Memory B cell (primary cell): ENCODE data around the gene TBX4.
"Not testable (repeated sequence)": the region's sequence is repeated elsewhere in the genome, so short reads cannot be mapped to it uniquely, and the experiment has no call there.

Experiments
- ATAC-seq: fragments of 150-1000 bp; cut with Tn5 transposase; 2 replicates; pipeline ENCODE4 v1.10.0; 2021; ENCODE audit warnings: low read depth, mild to moderate bottlenecking, moderate library complexity
- DNase-seq, 2 donors: peaks; one replicate each; pipeline ENCODE4 v3.0.0; 2022; ENCODE audit warnings: low spot score in 2 of 2
- H3K27ac Mint-ChIP-seq: one replicate; pipeline ENCODE4 v1.8.0; 2022; ENCODE audit warnings: mild to moderate bottlenecking, moderate library complexity, mixed read lengths
- H3K27me3 Mint-ChIP-seq: one replicate; pipeline ENCODE4 v1.8.0; 2022; ENCODE audit warnings: mixed read lengths
- H3K36me3 Mint-ChIP-seq: one replicate; pipeline ENCODE4 v1.8.0; 2022; ENCODE audit warnings: mild to moderate bottlenecking, mixed read lengths
- H3K4me1 Mint-ChIP-seq: one replicate; pipeline ENCODE4 v1.8.0; 2022; ENCODE audit warnings: mixed read lengths
- H3K4me3 Mint-ChIP-seq: one replicate; pipeline ENCODE4 v1.8.0; 2022; ENCODE audit warnings: mild to moderate bottlenecking, moderate library complexity, mixed read lengths
- H3K9me3 Mint-ChIP-seq: one replicate; pipeline ENCODE4 v1.8.0; 2022; ENCODE audit warnings: mixed read lengths

Gene TBX4

DNA sequence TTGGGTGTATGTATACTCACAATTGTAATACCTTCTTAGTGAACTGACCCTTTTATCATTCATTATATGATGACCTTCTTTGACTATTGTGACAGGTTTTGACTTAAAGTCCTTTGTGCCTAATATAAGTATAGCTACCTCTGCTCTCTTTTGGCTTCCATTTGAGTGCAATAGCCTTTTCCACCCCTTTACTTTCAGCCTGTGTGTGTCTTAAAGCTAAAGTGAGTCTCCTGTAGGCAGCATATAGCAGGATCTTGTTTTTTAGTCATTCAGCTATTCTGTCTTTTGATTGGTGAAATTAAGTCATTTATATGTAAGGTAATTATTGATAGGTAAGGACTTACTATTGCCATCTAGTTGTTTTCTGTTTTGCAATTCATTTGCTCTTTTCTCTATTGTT is 15.9 kb upstream of the TBX4 start:
- DNase-seq = no peak
- Mint-ChIP-seq H3K9me3 (peaks cover 26% of the 10 kb centered on the region), H3K27ac (no peak overlapping the region), H3K4me1 (no peaks in the 10 kb centered on the region), H3K36me3 (peaks cover 10% of the 10 kb centered on the region), H3K27me3 (peaks cover 17% of the 10 kb centered on the region), H3K4me3 (no peak overlapping the region)
- ATAC-seq = no peak

DNA sequence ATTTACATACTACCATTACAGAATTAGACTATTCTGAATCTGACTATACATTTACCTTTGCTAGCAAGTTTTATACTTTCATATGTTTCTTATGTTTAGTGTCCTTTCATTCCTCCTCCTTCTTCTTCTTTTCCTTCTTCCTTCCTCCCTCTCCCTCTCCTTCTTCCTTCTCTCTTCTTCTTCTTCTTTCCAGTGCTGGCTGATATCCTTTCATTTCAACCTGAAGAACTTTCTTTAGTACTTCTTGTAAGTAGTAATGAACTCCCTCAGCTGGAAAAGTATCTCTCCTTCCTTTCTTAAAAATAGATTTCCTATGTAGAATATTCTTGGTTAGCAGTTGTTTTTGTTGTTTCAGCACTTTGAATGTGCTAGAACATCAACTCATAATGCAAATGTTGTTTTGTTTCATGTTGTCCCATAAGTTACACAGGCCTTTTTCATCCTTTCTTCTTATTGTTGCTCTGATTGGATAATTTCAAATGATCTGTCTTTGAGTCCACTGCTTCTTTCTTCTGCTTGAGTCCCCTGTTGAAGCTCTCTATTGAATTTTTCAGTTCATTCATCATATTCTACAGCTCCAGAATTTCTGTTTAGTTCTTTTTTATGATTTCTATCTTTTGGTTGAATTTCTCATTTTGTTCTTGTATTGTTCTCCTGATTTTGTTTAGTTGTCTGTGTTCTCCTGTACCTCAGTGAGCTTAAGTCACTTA is 15.1 kb upstream of the TBX4 start:
- peaks cover 12% of the 10 kb centered on the region for H3K36me3 Mint-ChIP-seq
- peaks cover 20% of the 10 kb centered on the region for H3K27me3 Mint-ChIP-seq
- no peak overlapping the region for H3K27ac Mint-ChIP-seq
- no peaks in the 10 kb centered on the region for H3K4me1 Mint-ChIP-seq
- ATAC-seq (no peak), DNase-seq (no peak)
- no peak overlapping the region for H3K4me3 Mint-ChIP-seq
- peaks cover 26% of the 10 kb centered on the region for H3K9me3 Mint-ChIP-seq

- Mint-ChIP-seq H3K4me1 (no peaks in the 10 kb centered on the region), H3K36me3 (peaks cover 12% of the 10 kb centered on the region), H3K27ac (no peak overlapping the region), H3K4me3 (no peak overlapping the region), H3K9me3 (peaks cover 20% of the 10 kb centered on the region), H3K27me3 (peaks cover 28% of the 10 kb centered on the region)
- ATAC-seq = no peak
- no peak for DNase-seq
These were observed 11.5 kb upstream of the TBX4 start for GRCh38 chr17:61440697-61441096.

DNA sequence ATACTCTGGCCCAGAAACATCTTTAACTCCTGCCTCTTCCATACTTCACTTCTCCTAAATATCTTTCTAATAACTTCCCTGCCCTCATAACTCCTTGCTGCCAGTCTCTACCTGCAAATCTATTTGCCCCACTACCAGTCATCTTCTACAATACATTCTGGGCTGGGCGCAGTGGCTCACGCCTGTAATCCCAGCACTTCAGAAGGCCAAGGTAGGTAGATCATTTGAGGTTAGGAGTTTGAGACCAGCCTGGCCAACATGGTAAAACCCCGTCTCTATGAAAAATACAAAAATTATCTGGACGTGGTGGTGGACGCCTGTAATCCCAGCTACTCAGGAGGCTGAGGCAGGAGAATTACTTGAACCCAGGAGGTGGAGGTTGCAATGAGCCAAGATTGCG is 10.7 kb upstream of the TBX4 start:
- H3K4me3 Mint-ChIP-seq, H3K4me1 Mint-ChIP-seq, ATAC-seq, H3K27ac Mint-ChIP-seq, DNase-seq: not testable (repeated sequence)
- Mint-ChIP-seq H3K9me3 (peaks cover 16% of the 10 kb centered on the region), H3K36me3 (peaks cover 12% of the 10 kb centered on the region), H3K27me3 (peaks cover 28% of the 10 kb centered on the region)

DNA sequence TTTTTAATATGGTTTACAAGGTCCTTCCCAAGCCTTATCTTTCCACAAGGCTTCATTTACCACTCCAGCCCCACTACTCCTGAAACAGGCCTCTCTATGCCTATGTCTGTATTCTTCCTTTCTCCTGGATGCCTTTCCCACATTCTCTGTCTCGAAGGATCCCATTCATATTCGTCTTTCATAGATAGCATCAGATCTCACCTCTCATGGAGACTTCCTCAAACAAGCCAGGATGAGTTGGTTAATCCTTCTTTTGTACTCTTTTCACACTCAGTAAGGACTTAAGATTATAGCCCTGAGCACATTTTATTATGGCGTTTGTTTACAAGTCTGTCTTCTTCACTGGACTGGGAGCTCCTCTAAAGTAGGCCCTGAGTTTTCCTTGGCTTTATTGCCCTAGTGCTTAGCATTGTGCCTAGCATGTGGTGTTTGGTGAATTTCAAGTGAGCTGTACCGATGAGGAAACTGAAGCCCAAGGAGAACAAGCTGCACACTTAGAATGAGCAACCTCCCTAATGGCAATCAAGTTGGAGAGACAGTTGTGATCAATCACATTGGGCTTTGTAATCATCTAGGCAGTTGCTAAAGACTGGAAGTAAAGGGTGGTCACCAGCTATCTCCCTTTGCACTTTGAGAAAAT is 10.0 kb upstream of the TBX4 start:
- Mint-ChIP-seq H3K27ac (no peak overlapping the region), H3K4me1 (no peaks in the 10 kb centered on the region), H3K4me3 (no peak overlapping the region), H3K36me3 (peaks cover 9% of the 10 kb centered on the region), H3K27me3 (peaks cover 25% of the 10 kb centered on the region), H3K9me3 (peaks cover 12% of the 10 kb centered on the region)
- ATAC-seq (no peak), DNase-seq (no peak)

DNA sequence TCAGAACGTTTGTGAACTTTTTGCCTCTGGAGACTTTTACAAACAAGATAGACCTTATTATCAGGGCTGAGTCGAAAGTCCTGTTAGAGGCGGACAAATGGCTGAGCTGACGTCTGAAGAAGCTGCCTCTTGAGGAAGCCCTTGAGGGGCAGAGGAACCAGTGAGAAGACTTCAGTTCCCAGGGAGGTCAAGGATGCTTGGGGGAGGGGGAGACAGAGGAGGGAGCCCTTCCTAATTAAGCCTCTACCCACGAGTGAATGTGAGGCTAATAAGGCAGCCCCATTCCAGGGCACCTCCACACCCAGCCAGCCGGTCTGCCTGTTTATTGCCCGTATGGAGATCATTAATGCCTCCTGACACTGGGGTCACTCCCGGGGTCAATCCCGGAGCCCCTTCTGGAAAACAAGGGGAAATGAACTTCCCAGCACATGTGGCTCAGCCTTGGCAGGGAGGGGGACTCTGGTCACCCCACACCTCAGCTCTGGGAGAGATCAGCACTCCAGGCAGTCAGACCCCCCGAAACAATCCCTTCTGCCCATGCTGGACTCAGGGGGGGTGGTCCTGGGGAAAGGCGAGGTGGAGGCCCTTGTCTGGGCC is 9.2 kb upstream of the TBX4 start:
- no peak overlapping the region for H3K27ac Mint-ChIP-seq
- no peak overlapping the region for H3K4me3 Mint-ChIP-seq
- peaks cover 22% of the 10 kb centered on the region for H3K27me3 Mint-ChIP-seq
- H3K9me3 Mint-ChIP-seq = peaks cover 7% of the 10 kb centered on the region
- ATAC-seq (no peak), DNase-seq (no peak)
- no peaks in the 10 kb centered on the region for H3K4me1 Mint-ChIP-seq
- H3K36me3 Mint-ChIP-seq = peaks cover 6% of the 10 kb centered on the region

GRCh38 chr17:61443475-61443882 is 8.7 kb upstream of the TBX4 start:
- no peak for DNase-seq
- Mint-ChIP-seq H3K9me3 (peaks cover 7% of the 10 kb centered on the region), H3K27me3 (peaks cover 22% of the 10 kb centered on the region)

DNA sequence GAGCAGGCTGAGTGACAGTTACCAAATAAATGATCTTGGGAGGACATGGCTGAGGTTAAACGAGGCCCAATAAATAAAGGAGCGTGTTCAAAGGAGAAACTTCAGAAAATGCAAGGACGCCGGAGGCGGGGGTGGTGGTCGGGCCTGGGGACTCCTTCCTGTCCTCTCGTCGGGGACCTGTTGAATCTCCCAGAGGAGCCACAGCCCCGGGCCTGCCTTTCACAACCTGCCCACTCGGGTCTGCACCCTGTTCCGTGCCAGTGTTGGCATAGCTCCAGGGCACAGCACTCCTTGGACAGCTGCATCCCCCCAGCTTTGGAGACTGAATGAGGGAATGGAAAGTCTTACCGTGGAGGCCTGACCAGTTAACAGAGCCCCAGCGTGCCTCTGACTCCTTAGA is 8.1 kb upstream of the TBX4 start:
- peaks cover 22% of the 10 kb centered on the region for H3K27me3 Mint-ChIP-seq
- peaks cover 6% of the 10 kb centered on the region for H3K36me3 Mint-ChIP-seq
- peaks cover 6% of the 10 kb centered on the region for H3K9me3 Mint-ChIP-seq
- no peak for ATAC-seq
- DNase-seq = no peak
- no peak overlapping the region for H3K27ac Mint-ChIP-seq
- H3K4me1 Mint-ChIP-seq = no peaks in the 10 kb centered on the region
- no peak overlapping the region for H3K4me3 Mint-ChIP-seq

More at GRCh38 chr17:61443475-61443882, 8.7 kb upstream of the TBX4 start:
- Mint-ChIP-seq H3K27ac (no peak overlapping the region), H3K4me3 (no peak overlapping the region), H3K4me1 (no peaks in the 10 kb centered on the region), H3K36me3 (peaks cover 6% of the 10 kb centered on the region)
- ATAC-seq = no peak

- H3K27me3 Mint-ChIP-seq = peaks cover 20% of the 10 kb centered on the region
- no peak overlapping the region for H3K4me3 Mint-ChIP-seq
- peaks cover 4% of the 10 kb centered on the region for H3K9me3 Mint-ChIP-seq
- DNase-seq = no peak
- H3K27ac Mint-ChIP-seq = no peak overlapping the region
- H3K36me3 Mint-ChIP-seq = peaks cover 4% of the 10 kb centered on the region
- no peaks in the 10 kb centered on the region for H3K4me1 Mint-ChIP-seq
- ATAC-seq = no peak
These were observed 7.4 kb upstream of the TBX4 start for GRCh38 chr17:61444831-61445230.

- Mint-ChIP-seq H3K27me3 (peaks cover 14% of the 10 kb centered on the region), H3K36me3 (no peaks in the 10 kb centered on the region), H3K4me1 (no peaks in the 10 kb centered on the region), H3K4me3 (no peak overlapping the region), H3K27ac (no peak overlapping the region), H3K9me3 (no peaks in the 10 kb centered on the region)
- ATAC-seq (no peak), DNase-seq (no peak)
These were observed 4.9 kb upstream of the TBX4 start for GRCh38 chr17:61447358-61447757.

DNA sequence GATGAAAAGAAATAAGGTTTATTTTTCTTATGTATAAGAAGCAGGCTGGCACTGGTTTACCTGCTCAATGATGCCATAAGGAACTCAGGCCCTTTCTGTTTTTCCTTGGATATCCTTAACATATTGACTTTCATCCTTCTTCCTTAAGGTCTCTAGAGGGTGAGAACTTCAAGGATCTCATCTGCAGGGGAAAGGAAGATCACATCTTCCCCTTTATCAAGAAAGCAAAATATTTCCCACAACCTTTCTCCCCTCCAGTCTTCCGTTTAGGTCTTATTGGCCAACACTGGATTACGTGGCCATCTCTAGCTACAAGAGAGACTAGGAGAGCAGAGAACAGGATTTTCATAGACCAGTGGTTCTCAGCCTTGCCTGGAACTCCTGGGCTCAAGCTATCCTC is 4.2 kb upstream of the TBX4 start:
- Mint-ChIP-seq H3K27me3 (peaks cover 16% of the 10 kb centered on the region), H3K4me1 (peaks cover 3% of the 10 kb centered on the region), H3K27ac (no peak overlapping the region), H3K36me3 (no peaks in the 10 kb centered on the region), H3K4me3 (no peak overlapping the region), H3K9me3 (no peaks in the 10 kb centered on the region)
- DNase-seq (no peak), ATAC-seq (no peak)

DNA sequence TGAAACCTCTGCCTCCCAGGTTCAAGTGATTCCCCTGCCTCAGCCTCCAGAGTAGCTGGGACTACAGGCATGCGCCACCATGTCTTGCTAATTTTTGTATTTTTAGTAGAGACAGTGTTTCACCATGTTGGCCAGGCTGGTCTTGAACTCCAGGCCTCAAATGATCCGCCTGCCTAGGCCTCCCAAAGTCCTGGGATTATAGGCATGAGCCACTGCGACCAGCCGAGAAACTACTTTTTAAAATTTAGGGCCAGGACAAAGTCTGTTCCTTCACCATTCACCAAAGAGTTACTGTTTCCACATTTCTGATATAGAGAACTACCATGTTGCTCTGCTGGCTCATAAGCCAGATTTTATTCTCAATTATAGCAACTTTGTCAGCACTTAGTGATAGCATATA is 3.1 kb upstream of the TBX4 start:
- H3K4me1 Mint-ChIP-seq, H3K36me3 Mint-ChIP-seq, H3K9me3 Mint-ChIP-seq, DNase-seq, H3K27ac Mint-ChIP-seq, H3K4me3 Mint-ChIP-seq, ATAC-seq: not testable (repeated sequence)
- peaks cover 21% of the 10 kb centered on the region for H3K27me3 Mint-ChIP-seq

GRCh38 chr17:61449707-61450640 is 2.2 kb upstream of the TBX4 start:
- peaks cover 3% of the 10 kb centered on the region for H3K36me3 Mint-ChIP-seq
- H3K27me3 Mint-ChIP-seq = peaks cover 19% of the 10 kb centered on the region
- no peak overlapping the region for H3K27ac Mint-ChIP-seq
- DNase-seq (no peak), ATAC-seq (no peak)
- H3K9me3 Mint-ChIP-seq = peaks cover 4% of the 10 kb centered on the region
- peaks cover 9% of the 10 kb centered on the region for H3K4me1 Mint-ChIP-seq
- no peak overlapping the region for H3K4me3 Mint-ChIP-seq
